22Rv1 (cell line): Measurements from ENCODE around the gene ROBO4.

ENCODE experiments used
- H3K27ac ChIP-seq: fragments of 450-650 bp; 2 replicates; pipeline ENCODE4 v1.5.1; 2017
- ZFX ChIP-seq: fragments of 450-650 bp; IDR thresholded peaks from 2 replicates; pipeline ENCODE4 v1.6.1; 2017; ENCODE audit warnings: antibody characterized with exemption, borderline replicate concordance
- TF ChIP-seq, protein P1 (sequence below): fragments of 450-650 bp; IDR thresholded peaks from 2 replicates; pipeline ENCODE4 v1.5.1; 2017; ENCODE audit warnings: mild to moderate bottlenecking

The ROBO4 gene

DNA sequence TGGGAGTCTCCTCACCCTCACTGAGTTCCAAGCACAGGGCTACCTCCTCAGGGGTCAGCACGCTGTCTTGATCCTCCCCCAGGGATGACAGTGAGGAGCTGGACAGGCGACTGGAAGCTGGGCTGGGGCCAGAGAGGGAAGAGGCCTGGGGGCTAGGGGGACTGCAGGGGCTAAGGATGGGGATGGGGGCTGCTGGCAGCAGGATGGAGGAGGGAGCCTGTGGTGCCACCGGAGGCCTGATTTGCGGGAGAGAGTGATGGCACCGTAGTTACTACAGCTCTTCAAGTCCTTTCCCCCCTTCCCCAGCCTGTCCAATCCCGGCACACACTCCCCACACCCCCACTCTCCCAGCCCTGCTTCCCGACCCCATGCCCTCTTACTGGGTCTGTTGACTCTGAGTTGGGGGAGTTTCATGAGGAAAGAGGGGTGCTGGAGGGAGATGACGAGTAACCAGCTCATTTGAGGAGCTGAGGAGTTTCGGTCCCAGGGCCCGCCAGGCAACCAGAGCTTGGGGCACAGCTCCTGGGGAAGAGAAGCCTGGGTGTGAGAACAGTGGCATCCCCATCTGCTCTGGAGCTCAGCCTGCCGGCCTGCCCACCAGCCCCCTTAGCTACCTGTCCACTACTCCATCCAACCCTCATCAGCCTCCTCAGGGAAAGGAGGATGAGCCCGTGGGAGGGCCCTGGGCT, 10.5 kb downstream of the ROBO4 start:
- TF ChIP-seq ZFX, result no peak
- TF ChIP-seq, protein P1, sequence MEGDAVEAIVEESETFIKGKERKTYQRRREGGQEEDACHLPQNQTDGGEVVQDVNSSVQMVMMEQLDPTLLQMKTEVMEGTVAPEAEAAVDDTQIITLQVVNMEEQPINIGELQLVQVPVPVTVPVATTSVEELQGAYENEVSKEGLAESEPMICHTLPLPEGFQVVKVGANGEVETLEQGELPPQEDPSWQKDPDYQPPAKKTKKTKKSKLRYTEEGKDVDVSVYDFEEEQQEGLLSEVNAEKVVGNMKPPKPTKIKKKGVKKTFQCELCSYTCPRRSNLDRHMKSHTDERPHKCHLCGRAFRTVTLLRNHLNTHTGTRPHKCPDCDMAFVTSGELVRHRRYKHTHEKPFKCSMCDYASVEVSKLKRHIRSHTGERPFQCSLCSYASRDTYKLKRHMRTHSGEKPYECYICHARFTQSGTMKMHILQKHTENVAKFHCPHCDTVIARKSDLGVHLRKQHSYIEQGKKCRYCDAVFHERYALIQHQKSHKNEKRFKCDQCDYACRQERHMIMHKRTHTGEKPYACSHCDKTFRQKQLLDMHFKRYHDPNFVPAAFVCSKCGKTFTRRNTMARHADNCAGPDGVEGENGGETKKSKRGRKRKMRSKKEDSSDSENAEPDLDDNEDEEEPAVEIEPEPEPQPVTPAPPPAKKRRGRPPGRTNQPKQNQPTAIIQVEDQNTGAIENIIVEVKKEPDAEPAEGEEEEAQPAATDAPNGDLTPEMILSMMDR, result no peak
- no peak overlapping the region for H3K27ac ChIP-seq

DNA sequence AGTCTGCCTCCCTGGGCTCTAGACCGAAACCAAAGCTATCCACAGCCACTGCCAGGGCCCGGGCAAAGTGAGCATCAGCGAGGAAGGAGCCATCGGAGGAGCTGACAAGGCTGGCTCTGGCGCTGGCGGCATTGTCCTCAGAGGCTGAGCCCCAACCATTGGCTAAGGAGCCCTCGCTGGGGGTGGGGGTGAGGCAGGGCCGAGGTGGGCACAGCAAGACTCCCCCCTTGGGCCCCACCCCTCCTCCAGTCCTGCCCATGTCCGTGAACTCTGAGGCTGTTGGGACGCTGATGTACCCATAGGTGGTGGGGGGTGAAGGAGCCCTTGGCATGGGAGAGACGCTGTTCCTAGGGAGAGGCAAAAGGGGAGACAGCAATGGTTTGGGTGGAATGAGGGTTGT, 11.2 kb downstream of the ROBO4 start:
- no peak overlapping the region for H3K27ac ChIP-seq
- TF ChIP-seq, protein P1, result no peak
- TF ChIP-seq ZFX, result no peak

DNA sequence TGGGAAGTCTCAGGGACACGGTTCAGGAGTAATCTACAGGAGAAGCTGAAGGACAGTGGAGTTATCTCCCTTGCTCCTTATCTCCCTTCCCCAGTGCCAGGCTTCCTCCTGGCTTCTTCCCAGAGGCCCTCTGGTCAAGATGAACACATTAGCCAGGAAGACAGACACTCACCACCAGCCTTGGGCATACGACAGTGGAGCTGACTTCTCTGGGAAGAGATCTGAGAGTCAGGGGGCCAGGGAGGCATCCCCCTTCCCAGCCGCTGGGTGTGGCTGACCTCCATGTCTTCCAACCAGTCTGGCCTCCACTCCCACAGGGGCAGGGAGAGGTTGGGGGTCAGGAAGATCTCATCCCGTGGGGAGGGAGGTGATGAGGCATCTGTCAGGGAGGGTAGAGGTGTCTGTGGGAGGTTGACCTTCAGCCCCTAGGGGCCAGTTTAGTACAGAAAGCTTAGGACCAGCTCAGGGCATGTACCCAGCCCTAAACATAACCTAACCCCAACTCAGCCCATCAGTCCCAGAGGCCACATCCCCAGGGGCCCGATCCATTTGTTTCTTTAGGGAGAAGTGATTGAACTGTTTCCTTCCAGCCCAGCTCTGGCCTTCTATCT, 12.7 kb downstream of the ROBO4 start:
- TF ChIP-seq, protein P1, result no peak
- TF ChIP-seq ZFX, result no peak
- H3K27ac ChIP-seq, result no peak overlapping the region

DNA sequence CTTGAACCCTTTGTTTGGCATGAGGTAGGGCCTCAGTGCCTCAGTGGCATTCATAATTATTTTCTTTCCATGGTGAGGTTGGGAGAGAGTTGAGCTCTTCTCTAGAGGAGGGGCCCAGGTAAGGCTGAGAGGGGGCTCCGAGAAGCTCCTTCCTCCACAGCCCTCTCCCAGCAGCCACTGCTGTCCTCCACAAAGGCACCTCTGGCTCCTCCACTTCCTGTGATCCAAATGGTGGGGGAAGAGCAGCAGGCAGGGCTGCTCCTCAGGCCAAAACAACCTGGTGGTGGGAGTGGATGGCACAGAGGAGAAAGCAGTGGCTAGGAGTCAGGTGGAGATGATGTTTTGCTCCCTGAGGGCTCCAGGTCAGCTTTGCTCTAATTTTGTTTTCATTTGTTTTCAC, 13.3 kb downstream of the ROBO4 start:
- no peak overlapping the region for H3K27ac ChIP-seq
- TF ChIP-seq ZFX, result no peak
- TF ChIP-seq, protein P1, result no peak

DNA sequence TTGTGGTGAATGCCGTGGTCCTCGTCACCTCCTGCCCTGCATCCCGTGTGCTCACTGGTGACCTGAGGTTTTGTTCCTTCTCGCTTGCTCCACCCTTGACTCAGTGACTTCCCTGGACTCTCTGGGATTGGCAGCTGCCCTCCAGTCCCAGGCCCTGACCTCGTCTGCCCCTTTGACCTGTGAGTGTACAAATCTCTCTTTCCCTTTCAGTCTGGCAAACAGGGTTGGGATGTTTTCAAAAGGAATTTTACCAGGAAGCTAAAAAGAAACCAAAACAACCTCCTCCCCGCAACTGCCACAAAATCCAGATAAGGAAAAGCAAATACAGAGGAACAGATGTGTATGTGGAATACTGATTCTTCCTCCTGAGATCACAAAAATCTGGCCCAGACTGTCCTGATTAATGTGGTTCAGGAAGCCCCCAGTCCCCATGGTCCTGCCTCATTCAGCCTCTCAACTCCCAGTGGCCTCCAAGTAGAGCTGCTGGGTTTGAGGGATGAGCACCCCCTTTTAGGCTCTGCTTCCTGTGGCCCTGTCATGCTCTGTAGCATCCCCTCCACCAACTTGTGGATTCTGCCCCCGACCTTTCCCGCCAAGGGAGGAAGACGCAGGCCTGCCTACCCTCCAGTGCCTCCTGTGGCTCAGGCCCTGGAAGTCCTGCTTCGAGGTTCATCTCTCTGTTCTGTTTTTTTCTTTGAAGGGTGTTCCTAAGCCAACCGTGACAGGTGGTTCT, 15.2 kb downstream of the ROBO4 start:
- no peak overlapping the region for H3K27ac ChIP-seq
- TF ChIP-seq, protein P1, result no peak
- no peak for TF ChIP-seq ZFX

DNA sequence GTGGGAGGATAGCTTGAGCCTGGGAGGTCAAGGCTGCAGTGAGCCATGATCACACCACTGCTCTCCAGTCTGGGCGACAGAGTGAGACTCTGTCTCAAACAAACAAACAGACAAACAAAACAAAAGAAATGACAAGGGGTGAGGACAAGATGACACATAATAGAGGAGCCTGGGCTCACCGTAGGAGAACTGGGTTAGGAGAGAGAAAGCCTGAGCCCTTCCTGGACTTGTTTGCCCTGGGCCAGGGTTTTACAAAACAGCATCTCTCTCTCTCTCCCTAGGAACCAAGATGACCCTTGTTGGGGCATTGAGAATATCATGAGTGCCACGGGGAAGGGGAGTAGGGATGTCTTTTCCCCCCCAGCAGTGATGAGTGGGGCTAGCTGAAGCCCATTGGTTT, 16.7 kb downstream of the ROBO4 start:
- TF ChIP-seq, protein P1, result no peak
- TF ChIP-seq ZFX, result no peak
- no peak overlapping the region for H3K27ac ChIP-seq

DNA sequence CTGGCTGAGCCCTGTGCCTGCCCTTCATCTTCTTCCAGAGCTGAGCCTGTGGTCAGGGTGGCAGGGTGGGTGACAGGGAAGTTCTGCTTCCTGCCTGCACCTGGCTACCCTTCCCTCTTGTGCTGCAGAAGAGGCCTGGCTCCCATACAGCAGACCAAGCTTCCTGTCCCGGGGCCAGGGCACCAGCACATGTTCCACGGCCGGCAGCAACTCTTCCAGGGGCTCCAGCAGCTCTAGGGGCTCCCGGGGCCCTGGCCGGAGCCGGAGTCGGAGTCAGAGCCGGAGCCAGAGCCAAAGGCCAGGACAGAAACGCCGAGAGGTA, 17.4 kb downstream of the ROBO4 start:
- no peak overlapping the region for H3K27ac ChIP-seq
- TF ChIP-seq, protein P1, result no peak
- TF ChIP-seq ZFX, result no peak
